ENCODE measurements around the gene DTX1. TPM values are rescaled to one million over a fixed set of nuclear protein-coding genes. Genes with fewer than 3 reads are reported as not detected.

The DTX1 gene
- total RNA-seq, 1 donor from 2014 or later = 8.1 TPM

GRCh38 chr12:113048716-113049127 is 7.8 kb upstream of the DTX1 start:
- peak; percentile 53 for DNase-seq (ENCODE audit: low read depth, low spot score)

DNA sequence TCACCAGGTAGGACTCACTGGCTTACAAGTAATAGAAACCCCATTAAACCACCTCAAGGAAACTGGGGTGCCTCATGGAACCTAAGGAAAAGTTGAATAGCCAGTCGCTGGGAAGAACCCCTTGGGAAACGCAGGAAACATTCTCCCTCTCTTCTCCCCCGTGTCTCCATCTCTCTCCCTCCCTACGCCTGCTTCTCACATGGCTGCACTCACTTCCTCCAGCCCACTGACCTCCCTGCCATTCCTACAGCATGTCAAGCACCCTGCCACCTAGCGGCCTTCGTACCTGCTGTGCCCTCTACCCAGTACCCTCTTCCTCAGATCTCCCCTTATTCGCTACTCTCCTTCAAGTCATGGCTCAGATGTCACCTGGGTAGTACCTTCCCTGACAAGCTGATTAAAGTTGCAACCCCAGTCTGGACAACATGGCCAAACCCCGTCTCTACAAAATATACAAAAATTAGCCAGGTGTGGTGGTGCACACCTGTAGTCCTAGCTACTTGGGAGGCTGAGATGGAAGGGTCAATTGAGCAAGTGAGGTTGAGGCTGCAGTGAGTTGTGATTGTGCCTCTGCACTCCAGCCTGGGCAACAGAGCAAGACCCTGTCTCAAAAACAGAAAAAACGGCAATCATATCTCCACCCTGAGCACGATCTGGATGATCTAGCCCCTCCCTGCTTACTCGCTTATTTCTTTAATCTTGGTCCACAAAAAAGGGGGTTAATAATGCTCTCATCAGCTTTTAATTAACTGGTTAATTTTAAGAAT is 6.4 kb upstream of the DTX1 start:
- TF ChIP-seq CTCF (conservative IDR thresholded peaks at IDR 0.05) = peak; percentile 24
- no peaks in the 10 kb centered on the region for H3K9me3 Mint-ChIP-seq
- H3K27ac Mint-ChIP-seq (ENCODE audit: unreplicated experiment) = no peak overlapping the region
- peaks cover 96% of the 10 kb centered on the region for H3K27me3 Mint-ChIP-seq (ENCODE audit: low read depth)
- H3K4me3 Mint-ChIP-seq = no peak overlapping the region
- H3K4me1 Mint-ChIP-seq = no peaks in the 10 kb centered on the region
- H3K36me3 Mint-ChIP-seq (ENCODE audit: low read depth) = no peaks in the 10 kb centered on the region
- DNase-seq (ENCODE audit: low read depth, low spot score) = peak; percentile 14

More at GRCh38 chr12:113048716-113049127, 7.8 kb upstream of the DTX1 start:
- H3K27ac Mint-ChIP-seq (ENCODE audit: unreplicated experiment) = no peak overlapping the region
- no peaks in the 10 kb centered on the region for H3K36me3 Mint-ChIP-seq (ENCODE audit: low read depth)
- H3K27me3 Mint-ChIP-seq (ENCODE audit: low read depth) = peaks cover 95% of the 10 kb centered on the region
- H3K9me3 Mint-ChIP-seq = no peaks in the 10 kb centered on the region
- H3K4me3 Mint-ChIP-seq = no peak overlapping the region
- TF ChIP-seq CTCF (conservative IDR thresholded peaks at IDR 0.05) = peak; percentile 90
- H3K4me1 Mint-ChIP-seq = no peaks in the 10 kb centered on the region

- H3K9me3 Mint-ChIP-seq = no peaks in the 10 kb centered on the region
- H3K4me1 Mint-ChIP-seq = no peaks in the 10 kb centered on the region
- H3K27ac Mint-ChIP-seq (ENCODE audit: unreplicated experiment) = no peak overlapping the region
- peaks cover 96% of the 10 kb centered on the region for H3K27me3 Mint-ChIP-seq (ENCODE audit: low read depth)
- H3K36me3 Mint-ChIP-seq (ENCODE audit: low read depth) = no peaks in the 10 kb centered on the region
- H3K4me3 Mint-ChIP-seq = no peak overlapping the region
- TF ChIP-seq CTCF (conservative IDR thresholded peaks at IDR 0.05) = no peak
- DNase-seq (ENCODE audit: low read depth, low spot score) = no peak
These were observed 5.7 kb upstream of the DTX1 start for GRCh38 chr12:113050795-113051194.

GRCh38 chr12:113051759-113052158 is 4.8 kb upstream of the DTX1 start:
- DNase-seq (ENCODE audit: low read depth, low spot score) = no peak
- TF ChIP-seq CTCF (conservative IDR thresholded peaks at IDR 0.05) = no peak
- H3K27ac Mint-ChIP-seq (ENCODE audit: unreplicated experiment) = no peak overlapping the region
- H3K36me3 Mint-ChIP-seq (ENCODE audit: low read depth) = no peaks in the 10 kb centered on the region
- no peaks in the 10 kb centered on the region for H3K9me3 Mint-ChIP-seq
- H3K4me1 Mint-ChIP-seq = no peaks in the 10 kb centered on the region
- peaks cover 95% of the 10 kb centered on the region for H3K27me3 Mint-ChIP-seq (ENCODE audit: low read depth)
- H3K4me3 Mint-ChIP-seq = peak overlapping the region; percentile 31

DNA sequence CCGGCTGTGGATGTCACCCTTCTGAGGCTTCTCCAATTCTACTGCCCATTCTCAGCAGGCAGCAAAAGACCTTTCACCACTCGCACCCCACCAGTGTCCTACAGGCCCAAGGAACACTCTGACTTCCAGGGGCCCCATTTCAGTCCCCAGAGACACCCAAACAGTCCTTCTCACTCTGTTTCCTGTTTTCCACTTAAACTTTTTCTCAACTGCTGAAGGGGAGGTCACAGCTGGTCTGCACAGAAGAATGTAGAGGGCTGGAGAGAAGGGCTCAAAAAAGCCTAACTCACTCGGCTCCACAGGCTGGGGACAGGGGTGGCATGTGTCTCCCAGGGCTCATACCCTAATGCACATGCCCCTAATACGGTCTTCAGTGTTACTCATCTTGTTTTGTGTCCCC is 4.2 kb upstream of the DTX1 start:
- Mint-ChIP-seq H3K9me3 (no peaks in the 10 kb centered on the region), H3K27ac (ENCODE audit: unreplicated experiment) (no peak overlapping the region), H3K4me3 (peak overlapping the region; percentile 31), H3K27me3 (ENCODE audit: low read depth) (peaks cover 90% of the 10 kb centered on the region), H3K36me3 (ENCODE audit: low read depth) (no peaks in the 10 kb centered on the region), H3K4me1 (no peaks in the 10 kb centered on the region)
- DNase-seq (ENCODE audit: low read depth, low spot score) = no peak
- TF ChIP-seq CTCF (conservative IDR thresholded peaks at IDR 0.05) = no peak

All from neural crest cell (in vitro differentiated cells).